ENCODE data around the gene CAPN10.

Gene CAPN10

GRCh38 chr2:240590681-240591111 lies 4.2 kb downstream of the CAPN10 start:
- TF ChIP-seq CTCF (IDR thresholded peaks at IDR 0.05; ENCODE audit: unreplicated experiment in 3 of 3) = no peak
- no peaks in the 10 kb centered on the region for H3K27me3 Mint-ChIP-seq (ENCODE audit: low read depth)
- peaks cover 16% of the 10 kb centered on the region for H3K36me3 Mint-ChIP-seq (ENCODE audit: low read depth)
- peaks cover 22% of the 10 kb centered on the region for H3K4me1 Mint-ChIP-seq
- no peaks in the 10 kb centered on the region for H3K9me3 Mint-ChIP-seq
- H3K4me3 Mint-ChIP-seq = peak overlapping the region in 2 of 3 experiments; percentile 32 to 61
- no peak overlapping the region for H3K27ac Mint-ChIP-seq

GRCh38 chr2:240591226-240591625 lies 4.7 kb downstream of the CAPN10 start:
- Mint-ChIP-seq H3K4me1 (peaks cover 17% of the 10 kb centered on the region), H3K4me3 (peak overlapping the region in 1 of 3 experiments; percentile 61), H3K9me3 (no peaks in the 10 kb centered on the region), H3K36me3 (ENCODE audit: low read depth) (peaks cover 16% of the 10 kb centered on the region), H3K27ac (peak overlapping the region in 1 of 3 experiments; percentile 38), H3K27me3 (ENCODE audit: low read depth) (no peaks in the 10 kb centered on the region)
- TF ChIP-seq CTCF (IDR thresholded peaks at IDR 0.05; ENCODE audit: unreplicated experiment in 3 of 3) = no peak

- TF ChIP-seq CTCF (IDR thresholded peaks at IDR 0.05; ENCODE audit: unreplicated experiment in 3 of 3) = no peak
- no peak overlapping the region for H3K4me3 Mint-ChIP-seq
- no peaks in the 10 kb centered on the region for H3K27me3 Mint-ChIP-seq (ENCODE audit: low read depth)
- peaks cover 16% of the 10 kb centered on the region for H3K36me3 Mint-ChIP-seq (ENCODE audit: low read depth)
- no peaks in the 10 kb centered on the region for H3K9me3 Mint-ChIP-seq
- peaks cover 17% of the 10 kb centered on the region for H3K4me1 Mint-ChIP-seq
- H3K27ac Mint-ChIP-seq = peak overlapping the region in 1 of 3 experiments; percentile 38
Measured at GRCh38 chr2:240591784-240592183, 5.2 kb downstream of the CAPN10 start.

GRCh38 chr2:240593026-240593702 lies 6.6 kb downstream of the CAPN10 start:
- no peak for TF ChIP-seq CTCF (IDR thresholded peaks at IDR 0.05; ENCODE audit: unreplicated experiment in 3 of 3)
- Mint-ChIP-seq H3K36me3 (ENCODE audit: low read depth) (peaks cover 16% of the 10 kb centered on the region), H3K9me3 (no peaks in the 10 kb centered on the region)

GRCh38 chr2:240593703-240594451 lies 7.3 kb downstream of the CAPN10 start:
- no peaks in the 10 kb centered on the region for H3K27me3 Mint-ChIP-seq (ENCODE audit: low read depth)
- no peak for TF ChIP-seq CTCF (IDR thresholded peaks at IDR 0.05; ENCODE audit: unreplicated experiment in 3 of 3)
- peaks cover 1% of the 10 kb centered on the region for H3K4me1 Mint-ChIP-seq

More at GRCh38 chr2:240593026-240593702, 6.6 kb downstream of the CAPN10 start:
- Mint-ChIP-seq H3K4me1 (peaks cover 8% of the 10 kb centered on the region), H3K27me3 (ENCODE audit: low read depth) (no peaks in the 10 kb centered on the region), H3K4me3 (no peak overlapping the region), H3K27ac (no peak overlapping the region)

More at GRCh38 chr2:240593703-240594451, 7.3 kb downstream of the CAPN10 start:
- Mint-ChIP-seq H3K27ac (no peak overlapping the region), H3K36me3 (ENCODE audit: low read depth) (peaks cover 12% of the 10 kb centered on the region), H3K9me3 (no peaks in the 10 kb centered on the region), H3K4me3 (no peak overlapping the region)
